PC-3 (cell line): ENCODE measurements around the gene PYDC1. TPM values are rescaled to one million over a fixed set of nuclear protein-coding genes. Genes with fewer than 3 reads are reported as not detected.
"Not testable (repeated sequence)": the region's sequence is repeated elsewhere in the genome, so short reads cannot be mapped to it uniquely, and the experiment has no call there.

ENCODE experiments used
- ATAC-seq: fragments of 200-7000 bp; cut with Tn5 transposase; 2 replicates; pipeline ENCODE4 v1.9.1; 2020; ENCODE audit warnings: mild to moderate bottlenecking, moderate library complexity
- BruUV-seq: library from RNA; stranded (reverse); fragments of 400-500 nt; replicated peaks from 2 replicates; lab custom pipeline; 2021; lab: Mats Ljungman, UMichigan
- CTCF ChIA-PET: fragments of 300-600 bp; sonication (Branson Sonifier 250); formaldehyde crosslinking; loops from one replicate; lab custom pipeline; 2022; ENCODE audit warnings: antibody characterized with exemption; lab: Charles Lee
- POLR2A ChIA-PET: fragments of 300-600 bp; sonication (Branson Sonifier 250); formaldehyde crosslinking; loops from one replicate; lab custom pipeline; 2022; ENCODE audit warnings: antibody characterized with exemption; ENCODE audit not compliant: unreplicated experiment; lab: Charles Lee
- DNase-seq: peaks from one replicate; pipeline ENCODE4 v3.0.0-alpha.2; 2015
- H2AFZ ChIP-seq: fragments of 300-600 bp; sonication (generic); 2 replicates; pipeline ENCODE4 v1.6.0; 2016; ENCODE audit warnings: antibody characterized with exemption, low read length
- H3F3A ChIP-seq: fragments of 300-600 bp; sonication (generic); one replicate; pipeline ENCODE4 v1.6.0; 2017; ENCODE audit warnings: antibody characterized with exemption, low read length, control low read depth, mild to moderate bottlenecking; ENCODE audit not compliant: unreplicated experiment
- H3K27ac ChIP-seq: fragments of 300-600 bp; sonication (generic); 2 replicates; pipeline ENCODE4 v1.5.1; 2016; ENCODE audit warnings: mild to moderate bottlenecking, low read length
- H3K27me3 ChIP-seq: fragments of 300-600 bp; sonication (generic); 2 replicates; pipeline ENCODE4 v1.6.1; 2016; ENCODE audit warnings: low read length, mixed read lengths
- H3K36me3 ChIP-seq: fragments of 300-600 bp; sonication (generic); 2 replicates; pipeline ENCODE4 v1.6.1; 2016; ENCODE audit warnings: low read depth, mixed run types, low read length, mixed read lengths
- H3K4me1 ChIP-seq: fragments of 300-600 bp; sonication (generic); 2 replicates; pipeline ENCODE4 v1.5.1; 2016; ENCODE audit warnings: low read length; ENCODE audit not compliant: insufficient read depth
- H3K4me2 ChIP-seq: fragments of 300-600 bp; sonication (generic); 2 replicates; pipeline ENCODE4 v1.6.0; 2016; ENCODE audit warnings: low read length
- H3K4me3 ChIP-seq: fragments of 300-600 bp; sonication (generic); 2 replicates; pipeline ENCODE4 v1.5.1; 2016; ENCODE audit warnings: mild to moderate bottlenecking, low read length, mixed read lengths
- H3K79me2 ChIP-seq: fragments of 300-600 bp; sonication (generic); 2 replicates; pipeline ENCODE4 v1.6.1; 2017; ENCODE audit warnings: low read length, mixed read lengths
- H3K9ac ChIP-seq: fragments of 300-600 bp; sonication (generic); 2 replicates; pipeline ENCODE4 v1.6.0; 2016; ENCODE audit warnings: mild to moderate bottlenecking, low read length
- H3K9me2 ChIP-seq: fragments of 300-600 bp; sonication (generic); replicated peaks from 2 replicates; pipeline ENCODE4 v1.6.1; 2016; ENCODE audit warnings: mixed run types, low read length, mixed read lengths
- H3K9me3 ChIP-seq: fragments of 300-600 bp; sonication (generic); 2 replicates; pipeline ENCODE4 v1.6.1; 2016; ENCODE audit warnings: low read length, mixed read lengths
- H4K20me1 ChIP-seq: fragments of 300-600 bp; sonication (generic); 2 replicates; pipeline ENCODE4 v1.6.1; 2016; ENCODE audit warnings: low read length, mixed read lengths
- EZH2 ChIP-seq: fragments of 300-600 bp; sonication (generic); IDR thresholded peaks from one replicate; pipeline ENCODE4 v1.6.1; 2017; ENCODE audit warnings: antibody characterized with exemption, mild to moderate bottlenecking, low read length; ENCODE audit not compliant: unreplicated experiment
- EZH2phosphoT487 ChIP-seq: fragments of 300-600 bp; sonication (generic); IDR thresholded peaks from 2 replicates; pipeline ENCODE4 v1.6.1; 2018; ENCODE audit warnings: mild to moderate bottlenecking, antibody characterized with exemption, low read length, borderline replicate concordance
- intact Hi-C: fragments of 100-400 bp; cut with micrococcal nuclease; formaldehyde crosslinking; loops from 2 replicates; pipeline ENCODE4 v1.9.0; 2023
- total RNA-seq: library from RNA; depleted of rRNA; stranded (reverse); fragments of >200 nt; gene quantifications from 2 replicates; pipeline ENCODE4 v1.2.3, GENCODE V29; 2014
- TF ChIP-seq, protein P1 (sequence below): fragments of 300-600 bp; sonication (generic); conservative IDR thresholded peaks from 2 replicates; pipeline ENCODE4 v1.5.1; 2017; ENCODE audit warnings: antibody characterized with exemption, low read depth, mild to moderate bottlenecking, low read length

Gene PYDC1
- total RNA-seq, 1 experiment from 2014 or later = not detected

DNA sequence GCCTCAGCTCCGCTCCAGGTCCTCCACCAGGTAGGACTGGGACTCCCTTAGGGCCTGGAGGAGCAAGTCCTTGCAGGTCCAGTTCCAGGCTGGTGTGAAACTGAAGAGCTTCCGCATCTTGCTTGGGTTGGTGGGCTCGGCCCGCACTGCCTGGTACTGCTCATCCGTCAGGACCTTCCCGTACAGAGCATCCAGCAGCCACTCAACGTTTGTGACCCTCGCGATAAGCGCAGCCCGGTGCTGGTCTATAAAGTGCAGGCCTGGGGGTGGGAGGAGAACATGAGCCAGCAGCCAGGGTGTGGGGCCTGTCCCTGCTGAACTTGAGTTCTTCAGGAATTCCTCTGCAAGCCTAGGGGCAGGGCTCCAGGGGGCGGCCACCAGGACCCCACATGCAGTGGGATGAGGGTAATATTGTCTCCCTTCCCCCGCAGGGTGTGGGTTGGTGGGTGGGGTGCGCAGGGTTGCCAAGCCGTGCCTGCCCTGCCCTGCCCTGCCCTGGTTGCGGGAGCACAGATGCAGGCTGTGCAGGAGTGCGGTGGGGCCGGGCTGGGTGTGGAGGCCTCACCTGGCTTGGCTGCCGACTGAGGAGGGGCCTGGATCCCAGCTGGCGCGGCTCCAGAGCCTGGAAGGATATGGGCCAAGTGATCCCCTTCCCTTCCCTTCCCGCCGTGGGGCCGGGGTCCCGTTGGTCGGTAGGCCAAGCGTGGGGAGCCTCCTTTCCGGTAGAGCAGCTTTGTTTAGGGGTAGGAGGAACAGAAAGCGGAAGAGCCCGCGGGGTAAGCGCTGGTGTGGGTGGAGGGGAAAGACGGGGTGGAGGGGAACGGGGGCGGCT is 15.1 kb downstream of the PYDC1 start:
- no peak overlapping the region for H3K27ac ChIP-seq
- H3K4me1 ChIP-seq = peaks cover 22% of the 10 kb centered on the region; the same call in 1 of the 2 replicates
- no peaks in the 10 kb centered on the region for H3F3A ChIP-seq
- TF ChIP-seq, protein P1, sequence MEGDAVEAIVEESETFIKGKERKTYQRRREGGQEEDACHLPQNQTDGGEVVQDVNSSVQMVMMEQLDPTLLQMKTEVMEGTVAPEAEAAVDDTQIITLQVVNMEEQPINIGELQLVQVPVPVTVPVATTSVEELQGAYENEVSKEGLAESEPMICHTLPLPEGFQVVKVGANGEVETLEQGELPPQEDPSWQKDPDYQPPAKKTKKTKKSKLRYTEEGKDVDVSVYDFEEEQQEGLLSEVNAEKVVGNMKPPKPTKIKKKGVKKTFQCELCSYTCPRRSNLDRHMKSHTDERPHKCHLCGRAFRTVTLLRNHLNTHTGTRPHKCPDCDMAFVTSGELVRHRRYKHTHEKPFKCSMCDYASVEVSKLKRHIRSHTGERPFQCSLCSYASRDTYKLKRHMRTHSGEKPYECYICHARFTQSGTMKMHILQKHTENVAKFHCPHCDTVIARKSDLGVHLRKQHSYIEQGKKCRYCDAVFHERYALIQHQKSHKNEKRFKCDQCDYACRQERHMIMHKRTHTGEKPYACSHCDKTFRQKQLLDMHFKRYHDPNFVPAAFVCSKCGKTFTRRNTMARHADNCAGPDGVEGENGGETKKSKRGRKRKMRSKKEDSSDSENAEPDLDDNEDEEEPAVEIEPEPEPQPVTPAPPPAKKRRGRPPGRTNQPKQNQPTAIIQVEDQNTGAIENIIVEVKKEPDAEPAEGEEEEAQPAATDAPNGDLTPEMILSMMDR = no peak
- TF ChIP-seq EZH2phosphoT487 (no peak), EZH2 (no peak)
- H3K9me2 ChIP-seq = no peaks in the 10 kb centered on the region
- CTCF ChIA-PET = interaction anchor here (0.6 kb wide), 1 partner anchor 18 kb away, joined by 4 read pairs; no protein-coding TSS in a partner anchor
- H2AFZ ChIP-seq = no peak overlapping the region
- peaks cover 6% of the 10 kb centered on the region; the same call in 1 of the 2 replicates for H4K20me1 ChIP-seq
- POLR2A ChIA-PET = interaction anchor here (0.6 kb wide), 1 partner anchor 84 kb away, joined by 4 read pairs; the partner anchor contains the start of gene KAT8
- DNase-seq (no peak), ATAC-seq (peak; percentile 54)
- H3K4me3 ChIP-seq = peak overlapping the region; percentile 68
- BruUV-seq = no TSS peak
- no peaks in the 10 kb centered on the region for H3K36me3 ChIP-seq
- no peaks in the 10 kb centered on the region for H3K9me3 ChIP-seq
- H3K9ac ChIP-seq = no peak overlapping the region
- no peaks in the 10 kb centered on the region for H3K27me3 ChIP-seq
- intact Hi-C loops = loop anchor here (10.0 kb wide), 1 partner anchor 253 kb away; the partner anchor contains the start of gene ARMC5
- H3K79me2 ChIP-seq = no peaks in the 10 kb centered on the region
- H3K4me2 ChIP-seq = peak overlapping the region; percentile 83

DNA sequence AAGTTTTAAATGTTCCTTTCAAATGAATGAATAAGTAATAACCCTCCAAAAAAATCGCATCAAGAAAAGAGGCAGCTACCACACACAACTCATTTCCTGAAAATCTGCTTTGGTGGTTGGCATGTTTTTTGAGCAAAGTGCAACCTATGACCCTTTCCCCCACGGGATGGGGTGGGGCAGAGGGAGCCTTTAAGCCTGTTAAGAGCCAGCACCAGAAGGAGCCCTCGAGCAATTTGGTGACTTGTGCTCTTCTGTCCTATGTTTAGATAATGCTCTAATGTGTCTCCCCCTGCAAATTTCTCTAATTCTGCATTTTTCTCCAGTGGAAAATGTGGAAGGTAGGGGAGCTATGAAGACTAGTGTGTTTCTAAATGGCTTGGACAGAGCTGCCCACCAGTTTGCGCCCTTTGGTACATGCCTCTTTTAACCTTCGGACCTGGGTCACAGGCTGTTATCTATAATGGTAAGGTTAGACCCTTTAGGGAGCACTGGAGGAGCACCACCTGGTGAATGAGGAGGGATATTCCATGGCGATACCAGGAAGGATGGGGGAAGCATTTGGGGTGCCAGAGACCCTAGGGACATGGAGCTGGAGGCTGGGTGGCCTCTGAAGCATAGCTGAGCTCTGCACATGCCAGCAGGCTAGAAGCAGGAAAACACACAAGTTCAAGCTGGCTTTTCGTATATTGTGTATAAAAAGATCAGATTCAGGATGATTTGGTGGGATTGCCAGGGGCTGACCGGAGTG is 15.9 kb downstream of the PYDC1 start:
- Histone ChIP-seq H3K4me1 (peaks cover 22% of the 10 kb centered on the region; the same call in 1 of the 2 replicates), H3K27ac (no peak overlapping the region), H3K9me3 (no peaks in the 10 kb centered on the region), H3K9ac (no peak overlapping the region), H3K79me2 (no peaks in the 10 kb centered on the region), H4K20me1 (peaks cover 12% of the 10 kb centered on the region), H2AFZ (no peak overlapping the region), H3K4me2 (peak overlapping the region; percentile 83), H3K27me3 (no peaks in the 10 kb centered on the region), H3K9me2 (no peaks in the 10 kb centered on the region), H3F3A (no peaks in the 10 kb centered on the region), H3K36me3 (peaks cover 5% of the 10 kb centered on the region; the same call in 1 of the 2 replicates), H3K4me3 (peak overlapping the region; percentile 68; the same call in 1 of the 2 replicates)
- peak; percentile 50 for DNase-seq
- intact Hi-C loops = loop anchor here (10.0 kb wide), 1 partner anchor 254 kb away; the partner anchor contains the start of gene ARMC5
- BruUV-seq = no TSS peak
- ChIA-PET CTCF (no interaction called here), POLR2A (interaction anchor here (0.6 kb wide), 1 partner anchor 26 kb away, joined by 3 read pairs; no protein-coding TSS in a partner anchor)
- ATAC-seq = peak; percentile 35
- TF ChIP-seq EZH2 = no peak
- TF ChIP-seq EZH2phosphoT487 = no peak
- TF ChIP-seq, protein P1 = no peak

DNA sequence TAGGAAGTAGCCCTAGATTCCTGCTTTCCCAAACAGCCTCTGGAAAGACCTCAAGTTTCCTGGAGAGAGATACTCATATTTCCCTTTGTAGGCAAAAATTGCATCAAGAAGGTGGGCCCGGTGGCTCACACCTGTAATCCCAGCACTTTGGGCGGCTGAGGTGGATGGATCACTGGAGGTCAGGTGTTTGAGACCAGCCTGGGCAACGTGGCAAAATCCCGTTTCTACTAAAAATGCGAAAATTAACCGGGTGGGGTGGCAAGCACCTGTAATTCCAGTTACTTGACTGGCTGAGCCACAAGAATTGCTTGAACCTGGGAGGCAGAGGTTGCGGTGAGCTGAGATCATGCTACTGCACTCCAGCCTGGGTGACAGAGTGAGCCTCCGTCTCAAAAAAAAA is 16.8 kb downstream of the PYDC1 start:
- H3K9me3 ChIP-seq, H3K79me2 ChIP-seq, H3K4me2 ChIP-seq, DNase-seq, H3K9ac ChIP-seq, H3K27me3 ChIP-seq, H2AFZ ChIP-seq, BruUV-seq, H3K9me2 ChIP-seq, H3F3A ChIP-seq, H3K36me3 ChIP-seq, H3K27ac ChIP-seq, H3K4me3 ChIP-seq, CTCF ChIA-PET, ATAC-seq: not testable (repeated sequence)
- intact Hi-C loops = loop anchor here (10.0 kb wide), 1 partner anchor 255 kb away; the partner anchor contains the start of gene ARMC5
- peaks cover 22% of the 10 kb centered on the region; the same call in 1 of the 2 replicates for H3K4me1 ChIP-seq
- H4K20me1 ChIP-seq = peaks cover 19% of the 10 kb centered on the region
- POLR2A ChIA-PET = interaction anchor here (0.6 kb wide), 1 partner anchor 27 kb away, joined by 3 read pairs; no protein-coding TSS in a partner anchor
